Panc1 (cell line): ENCODE results near the gene TPT1. TPM values are rescaled to one million over a fixed set of nuclear protein-coding genes. Genes with fewer than 3 reads are reported as not detected.
"Not testable (repeated sequence)": the region's sequence is repeated elsewhere in the genome, so short reads cannot be mapped to it uniquely, and the experiment has no call there.

Experiments used
- ATAC-seq: fragments of 200-7000 bp; cut with Tn5 transposase; 2 replicates; pipeline ENCODE4 v1.9.1; 2020; ENCODE audit warnings: mild to moderate bottlenecking, moderate library complexity
- BruUV-seq: library from RNA; stranded (reverse); fragments of 400-500 nt; replicated peaks from 2 replicates; lab custom pipeline; 2021; lab: Mats Ljungman, UMichigan
- CTCF ChIA-PET: fragments of 300-600 bp; sonication (Branson Sonifier 250); formaldehyde crosslinking; loops from one replicate; lab custom pipeline; 2022; ENCODE audit warnings: antibody characterized with exemption; lab: Charles Lee
- POLR2A ChIA-PET: fragments of 300-600 bp; sonication (Branson Sonifier 250); formaldehyde crosslinking; loops from one replicate; lab custom pipeline; 2022; ENCODE audit warnings: antibody characterized with exemption; lab: Charles Lee
- DNase-seq: peaks from one replicate; pipeline ENCODE4 v3.0.0-alpha.2; 2010; ENCODE audit warnings: low read depth, low spot score
- H3K27ac ChIP-seq: 2 replicates; pipeline ENCODE4 v1.5.1; 2011; ENCODE audit warnings: mild to moderate bottlenecking, low read length, inconsistent platforms
- H3K27me3 ChIP-seq: fragments of 200-500 bp; sonication (Bioruptor generic); 2 replicates; pipeline ENCODE4 v1.6.0; 2014; ENCODE audit warnings: low read length, inconsistent platforms; ENCODE audit not compliant: control insufficient read depth, insufficient read depth
- H3K36me3 ChIP-seq: fragments of 200-500 bp; sonication (Bioruptor generic); 2 replicates; pipeline ENCODE4 v1.5.1; 2014; ENCODE audit warnings: inconsistent platforms, mild to moderate bottlenecking, low read length, moderate library complexity; ENCODE audit not compliant: control insufficient read depth, insufficient read depth
- H3K4me1 ChIP-seq: 2 replicates; pipeline ENCODE4 v1.5.1; 2011; ENCODE audit warnings: inconsistent platforms, mild to moderate bottlenecking, low read length, moderate library complexity; ENCODE audit not compliant: control insufficient read depth, insufficient read depth
- H3K4me3 ChIP-seq, 2 experiments: 2 replicates each; pipeline ENCODE4 v1.5.1; 2011 to 2012; ENCODE audit warnings: low read depth in 2 of 2, low read length in 2 of 2, mild to moderate bottlenecking in 2 of 2, inconsistent platforms in 1 of 2, moderate library complexity in 1 of 2
- H3K9me3 ChIP-seq: fragments of 200-500 bp; sonication (Bioruptor generic); 2 replicates; pipeline ENCODE4 v1.5.1; 2014; ENCODE audit warnings: low read depth, mild to moderate bottlenecking, inconsistent platforms, low read length, moderate library complexity; ENCODE audit not compliant: control insufficient read depth, insufficient read depth
- POLR2AphosphoS5 ChIP-seq: IDR thresholded peaks from 2 replicates; pipeline ENCODE4 v1.6.1; 2012; ENCODE audit warnings: mild to moderate bottlenecking, low read depth, low read length, moderate library complexity
- SIN3A ChIP-seq: IDR thresholded peaks from 2 replicates; pipeline ENCODE4 v1.6.1; 2012; ENCODE audit warnings: low read depth, mild to moderate bottlenecking, low read length, moderate library complexity, borderline replicate concordance; ENCODE audit not compliant: insufficient read depth
- TCF7L2 ChIP-seq: IDR thresholded peaks from 2 replicates; pipeline ENCODE4 v1.6.1; 2011; ENCODE audit warnings: mild to moderate bottlenecking, low read depth, low read length, inconsistent platforms
- in situ Hi-C: cut with HindIII; loops from 2 replicates; pipeline ENCODE4 v1.10.0; 2016; ENCODE audit warnings: low sequenced_read_pairs, low pct_unique_long_range_greater_than_20kb
- intact Hi-C: fragments of 100-400 bp; cut with micrococcal nuclease; formaldehyde crosslinking; loops from one replicate; pipeline ENCODE4 v1.10.0; 2022; ENCODE audit not compliant: unreplicated experiment
- total RNA-seq: library from RNA; stranded (reverse); gene quantifications from one replicate; pipeline ENCODE4 v1.2.1, GENCODE V29; 2021; ENCODE audit not compliant: unreplicated experiment
- TF ChIP-seq, protein P1 (sequence below): fragments of 450-650 bp; IDR thresholded peaks from 2 replicates; pipeline ENCODE4 v1.5.1; 2017; ENCODE audit warnings: mild to moderate bottlenecking
- TF ChIP-seq, protein P2 (sequence below), 2 experiments: IDR thresholded peaks; 2 replicates each; pipeline ENCODE4 v1.6.1; 2011 to 2012; ENCODE audit warnings: low read depth in 2 of 2, control low read depth in 1 of 2, low read length in 1 of 2, mild to moderate bottlenecking in 1 of 2, moderate library complexity in 1 of 2; ENCODE audit not compliant: insufficient read depth in 1 of 2

The TPT1 gene
- total RNA-seq, 1 experiment from 2014 or later, result 939 TPM

DNA sequence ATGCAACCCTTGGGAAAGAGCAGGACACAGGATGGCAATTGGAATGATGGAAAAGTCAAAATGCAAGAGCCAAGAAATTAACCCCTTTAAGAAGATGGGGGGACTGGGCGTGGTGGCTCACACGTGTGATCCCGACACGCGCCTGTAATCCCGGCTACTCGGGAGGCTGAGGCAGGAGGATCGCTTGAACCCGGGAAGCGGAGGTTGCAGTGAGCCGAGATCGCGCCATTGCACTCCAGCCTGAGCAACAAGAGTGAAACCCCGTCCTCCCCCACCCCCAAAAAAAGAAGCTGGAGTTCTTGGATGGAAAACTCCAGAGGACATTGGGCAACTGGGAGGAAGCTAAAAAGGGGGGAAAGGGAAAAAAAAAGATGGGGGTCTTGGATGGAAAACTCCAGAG, 1.7 kb upstream of the TPT1 start:
- POLR2A ChIA-PET, result interaction anchor here (0.6 to 0.7 kb wide), 2 partner anchors 21 to 57 kb away, joined by 4 to 5 read pairs; no protein-coding TSS in a partner anchor
- CTCF ChIA-PET, H3K9me3 ChIP-seq, intact Hi-C loops, in situ Hi-C loops, H3K27me3 ChIP-seq, BruUV-seq, DNase-seq, ATAC-seq: not testable (repeated sequence)
- peaks cover 29% of the 10 kb centered on the region for H3K36me3 ChIP-seq
- H3K27ac ChIP-seq, result peak overlapping the region; percentile 92
- H3K4me3 ChIP-seq, result peak overlapping the region; percentile 89 to 93; a peak in 3 of 4 replicates
- H3K4me1 ChIP-seq, result peaks cover 10% of the 10 kb centered on the region

DNA sequence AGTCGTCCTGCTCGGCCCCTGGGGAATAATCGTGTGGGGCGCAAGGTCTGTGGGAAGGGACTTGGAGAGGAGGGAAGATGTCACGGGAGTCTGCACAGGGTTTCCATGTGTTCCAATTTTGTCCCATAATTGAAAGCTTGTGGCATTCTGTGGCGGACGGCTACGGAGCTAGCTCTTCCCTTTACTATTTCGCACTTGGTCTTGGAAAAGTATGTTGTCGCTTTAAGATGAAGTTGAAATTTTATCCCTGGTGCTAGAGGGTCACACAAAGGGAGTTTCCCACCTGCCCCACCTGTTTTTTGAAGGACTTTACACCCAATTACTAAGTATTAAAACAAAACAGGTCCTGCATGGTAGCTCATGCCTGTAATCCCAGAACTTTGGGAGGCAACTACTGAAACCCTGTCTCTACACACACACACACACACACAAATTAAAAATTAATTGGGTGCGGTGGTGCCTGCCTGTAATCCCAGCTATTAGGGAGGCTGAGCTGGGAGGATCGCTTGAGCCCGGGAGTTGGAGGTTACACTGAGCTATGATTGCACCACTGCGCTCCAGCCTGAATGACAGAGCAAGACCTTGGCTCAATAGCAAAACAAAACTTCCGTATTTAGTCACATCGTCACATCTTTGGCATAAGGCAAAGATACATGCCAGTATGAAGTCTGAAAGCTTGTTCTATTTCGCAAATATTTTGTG, 967 bp upstream of the TPT1 start:
- H3K9me3 ChIP-seq, result no peaks in the 10 kb centered on the region
- intact Hi-C loops (no loop called here), in situ Hi-C loops (no loop called here)
- peaks cover 13% of the 10 kb centered on the region for H3K4me1 ChIP-seq
- no peak for DNase-seq
- no peaks in the 10 kb centered on the region for H3K27me3 ChIP-seq
- peaks cover 34% of the 10 kb centered on the region for H3K36me3 ChIP-seq
- peak; percentile 4; the same call in 1 of the 2 replicates for ATAC-seq
- no peak for TF ChIP-seq SIN3A
- no peak for TF ChIP-seq POLR2AphosphoS5
- no peak for TF ChIP-seq TCF7L2
- TF ChIP-seq, protein P1, sequence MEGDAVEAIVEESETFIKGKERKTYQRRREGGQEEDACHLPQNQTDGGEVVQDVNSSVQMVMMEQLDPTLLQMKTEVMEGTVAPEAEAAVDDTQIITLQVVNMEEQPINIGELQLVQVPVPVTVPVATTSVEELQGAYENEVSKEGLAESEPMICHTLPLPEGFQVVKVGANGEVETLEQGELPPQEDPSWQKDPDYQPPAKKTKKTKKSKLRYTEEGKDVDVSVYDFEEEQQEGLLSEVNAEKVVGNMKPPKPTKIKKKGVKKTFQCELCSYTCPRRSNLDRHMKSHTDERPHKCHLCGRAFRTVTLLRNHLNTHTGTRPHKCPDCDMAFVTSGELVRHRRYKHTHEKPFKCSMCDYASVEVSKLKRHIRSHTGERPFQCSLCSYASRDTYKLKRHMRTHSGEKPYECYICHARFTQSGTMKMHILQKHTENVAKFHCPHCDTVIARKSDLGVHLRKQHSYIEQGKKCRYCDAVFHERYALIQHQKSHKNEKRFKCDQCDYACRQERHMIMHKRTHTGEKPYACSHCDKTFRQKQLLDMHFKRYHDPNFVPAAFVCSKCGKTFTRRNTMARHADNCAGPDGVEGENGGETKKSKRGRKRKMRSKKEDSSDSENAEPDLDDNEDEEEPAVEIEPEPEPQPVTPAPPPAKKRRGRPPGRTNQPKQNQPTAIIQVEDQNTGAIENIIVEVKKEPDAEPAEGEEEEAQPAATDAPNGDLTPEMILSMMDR, result no peak
- TF ChIP-seq, protein P2, sequence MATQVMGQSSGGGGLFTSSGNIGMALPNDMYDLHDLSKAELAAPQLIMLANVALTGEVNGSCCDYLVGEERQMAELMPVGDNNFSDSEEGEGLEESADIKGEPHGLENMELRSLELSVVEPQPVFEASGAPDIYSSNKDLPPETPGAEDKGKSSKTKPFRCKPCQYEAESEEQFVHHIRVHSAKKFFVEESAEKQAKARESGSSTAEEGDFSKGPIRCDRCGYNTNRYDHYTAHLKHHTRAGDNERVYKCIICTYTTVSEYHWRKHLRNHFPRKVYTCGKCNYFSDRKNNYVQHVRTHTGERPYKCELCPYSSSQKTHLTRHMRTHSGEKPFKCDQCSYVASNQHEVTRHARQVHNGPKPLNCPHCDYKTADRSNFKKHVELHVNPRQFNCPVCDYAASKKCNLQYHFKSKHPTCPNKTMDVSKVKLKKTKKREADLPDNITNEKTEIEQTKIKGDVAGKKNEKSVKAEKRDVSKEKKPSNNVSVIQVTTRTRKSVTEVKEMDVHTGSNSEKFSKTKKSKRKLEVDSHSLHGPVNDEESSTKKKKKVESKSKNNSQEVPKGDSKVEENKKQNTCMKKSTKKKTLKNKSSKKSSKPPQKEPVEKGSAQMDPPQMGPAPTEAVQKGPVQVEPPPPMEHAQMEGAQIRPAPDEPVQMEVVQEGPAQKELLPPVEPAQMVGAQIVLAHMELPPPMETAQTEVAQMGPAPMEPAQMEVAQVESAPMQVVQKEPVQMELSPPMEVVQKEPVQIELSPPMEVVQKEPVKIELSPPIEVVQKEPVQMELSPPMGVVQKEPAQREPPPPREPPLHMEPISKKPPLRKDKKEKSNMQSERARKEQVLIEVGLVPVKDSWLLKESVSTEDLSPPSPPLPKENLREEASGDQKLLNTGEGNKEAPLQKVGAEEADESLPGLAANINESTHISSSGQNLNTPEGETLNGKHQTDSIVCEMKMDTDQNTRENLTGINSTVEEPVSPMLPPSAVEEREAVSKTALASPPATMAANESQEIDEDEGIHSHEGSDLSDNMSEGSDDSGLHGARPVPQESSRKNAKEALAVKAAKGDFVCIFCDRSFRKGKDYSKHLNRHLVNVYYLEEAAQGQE (IDR thresholded peaks at IDR 0.05; ENCODE audit: insufficient read depth in 1 of 2, low read depth in 2 of 2, low read length in 1 of 2), result no peak
- CTCF ChIA-PET, result interaction anchor here (0.6 kb wide), 1 partner anchor 295 kb away, joined by 11 read pairs; no protein-coding TSS in a partner anchor
- POLR2A ChIA-PET, result interaction anchor here (0.6 kb wide), 2 partner anchors 289 to 355 kb away, joined by 3 to 7 read pairs; no protein-coding TSS in a partner anchor
- peak overlapping the region; percentile 89 to 93 for H3K4me3 ChIP-seq
- TSS peak; percentile 92 for BruUV-seq
- peak overlapping the region; percentile 92 for H3K27ac ChIP-seq
